GM19025 (cell line): ENCODE data around the gene PRR13.

Experiments
- ATAC-seq: cut with Tn5 transposase; IDR thresholded peaks from one replicate; pipeline ENCODE4 v1.9.1; 2021; ENCODE audit warnings: mild to moderate bottlenecking, low read depth, moderate library complexity; ENCODE audit not compliant: unreplicated experiment

PRR13 gene

GRCh38 chr12:53489242-53489864 is 47.8 kb downstream of the PRR13 start:
- no peak for ATAC-seq

DNA sequence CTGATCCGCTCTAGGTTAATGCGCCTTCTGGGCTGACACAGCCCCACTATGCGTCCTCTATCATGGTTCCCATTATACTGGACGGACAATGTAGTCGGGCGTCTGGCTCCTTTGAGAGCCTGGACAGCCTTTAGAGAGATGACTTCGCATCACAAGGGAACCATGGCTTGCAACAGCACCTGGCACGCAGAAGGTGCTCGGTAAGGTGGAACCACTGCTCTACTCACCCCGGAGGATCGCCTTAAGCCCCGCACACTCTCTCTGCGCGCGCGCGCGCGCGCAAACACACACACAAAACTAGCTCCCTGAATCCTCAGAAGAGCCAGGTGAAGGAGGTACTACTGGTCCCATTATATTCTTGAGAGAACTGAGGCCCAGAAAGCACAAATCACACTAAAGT is 50.7 kb downstream of the PRR13 start:
- no peak for ATAC-seq

- peak; percentile 98 for ATAC-seq
These were observed 51.5 kb downstream of the PRR13 start for GRCh38 chr12:53492830-53493609.

DNA sequence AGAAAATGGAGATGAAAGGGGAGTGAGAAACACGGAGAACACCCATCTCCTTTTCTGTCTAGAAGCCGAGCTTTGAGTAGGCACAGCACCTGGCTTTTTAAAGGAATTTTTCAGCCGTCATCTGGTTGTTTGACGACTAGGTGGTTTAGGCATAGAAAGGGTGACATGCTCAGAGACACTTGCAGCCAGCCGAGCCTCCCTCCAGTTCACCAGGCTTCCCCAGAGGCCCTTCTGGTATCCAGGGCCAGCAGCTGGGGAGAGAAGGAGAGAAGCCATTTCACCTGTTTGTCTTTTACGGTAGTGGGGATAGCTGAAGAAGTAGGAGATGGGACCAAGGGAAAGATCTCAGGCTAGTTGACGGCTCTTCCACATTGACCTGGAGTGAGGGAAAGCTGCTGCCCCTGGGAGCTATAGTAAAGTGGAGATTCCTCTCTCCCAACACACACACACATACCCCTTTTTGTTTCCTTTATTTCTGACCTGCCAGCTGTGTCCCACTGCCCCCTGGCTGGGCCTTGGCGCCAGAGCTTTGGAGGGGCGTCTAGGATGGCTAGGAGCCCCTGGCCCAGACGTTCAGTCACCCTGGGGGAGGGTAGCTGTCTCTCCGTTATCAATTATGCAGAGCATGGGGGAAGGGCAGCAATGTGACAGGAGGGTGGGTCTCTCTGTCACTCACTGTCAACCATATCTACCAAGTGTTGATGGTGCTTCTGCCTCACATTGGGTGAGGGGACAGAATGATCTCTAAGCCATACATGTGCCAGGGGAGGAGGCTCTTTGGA is 52.3 kb downstream of the PRR13 start:
- ATAC-seq, result no peak
